ENCODE data around the gene FRMD4A.

The FRMD4A gene

DNA sequence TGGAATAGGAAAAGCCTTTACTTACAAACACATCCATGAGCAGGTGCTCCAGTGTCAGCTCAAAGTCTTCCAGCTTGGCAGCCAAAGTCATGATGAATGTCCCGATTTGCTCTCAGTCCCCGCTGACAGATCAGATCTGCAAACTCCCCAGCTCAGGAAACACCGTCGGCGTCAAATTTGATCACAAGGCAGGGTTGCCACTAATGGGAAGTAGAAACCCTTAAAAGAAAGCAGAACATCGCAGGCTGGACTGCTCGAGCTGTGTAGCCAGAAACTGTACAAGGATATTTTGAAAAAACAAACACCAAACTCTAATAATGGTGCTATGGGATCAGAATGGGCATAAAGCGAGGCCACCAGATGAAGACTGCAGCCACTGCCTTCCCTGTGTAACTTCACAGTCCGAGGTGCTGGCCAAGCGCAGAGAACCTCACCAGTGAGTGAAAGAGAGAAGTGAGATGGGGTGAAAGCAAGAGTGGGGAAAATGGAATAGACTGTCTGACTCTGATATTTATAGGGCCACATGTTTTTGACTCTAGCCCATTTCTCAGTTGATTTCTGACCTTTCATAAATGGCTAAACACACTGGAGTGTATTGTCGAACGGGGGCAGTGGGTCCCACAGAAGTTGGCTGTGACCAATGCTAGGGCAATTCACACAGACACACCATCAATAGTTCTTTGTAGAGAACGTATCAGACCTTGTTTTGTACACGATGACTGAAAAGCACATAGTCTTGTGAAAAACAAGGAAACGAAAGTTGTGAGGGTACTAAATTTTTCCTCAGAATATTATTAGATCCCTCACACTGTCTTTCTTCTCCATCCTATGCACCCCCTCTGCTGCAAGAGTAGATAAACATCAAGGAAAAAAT, 306.2 kb downstream of the FRMD4A start:
- TF ChIP-seq EZH2phosphoT487 (IDR thresholded peaks at IDR 0.05; ENCODE audit: low read length) (no peak), EZH2 (optimal IDR thresholded peaks at IDR 0.05; ENCODE audit: low read depth, low read length) (no peak)
- TF ChIP-seq, protein P1, sequence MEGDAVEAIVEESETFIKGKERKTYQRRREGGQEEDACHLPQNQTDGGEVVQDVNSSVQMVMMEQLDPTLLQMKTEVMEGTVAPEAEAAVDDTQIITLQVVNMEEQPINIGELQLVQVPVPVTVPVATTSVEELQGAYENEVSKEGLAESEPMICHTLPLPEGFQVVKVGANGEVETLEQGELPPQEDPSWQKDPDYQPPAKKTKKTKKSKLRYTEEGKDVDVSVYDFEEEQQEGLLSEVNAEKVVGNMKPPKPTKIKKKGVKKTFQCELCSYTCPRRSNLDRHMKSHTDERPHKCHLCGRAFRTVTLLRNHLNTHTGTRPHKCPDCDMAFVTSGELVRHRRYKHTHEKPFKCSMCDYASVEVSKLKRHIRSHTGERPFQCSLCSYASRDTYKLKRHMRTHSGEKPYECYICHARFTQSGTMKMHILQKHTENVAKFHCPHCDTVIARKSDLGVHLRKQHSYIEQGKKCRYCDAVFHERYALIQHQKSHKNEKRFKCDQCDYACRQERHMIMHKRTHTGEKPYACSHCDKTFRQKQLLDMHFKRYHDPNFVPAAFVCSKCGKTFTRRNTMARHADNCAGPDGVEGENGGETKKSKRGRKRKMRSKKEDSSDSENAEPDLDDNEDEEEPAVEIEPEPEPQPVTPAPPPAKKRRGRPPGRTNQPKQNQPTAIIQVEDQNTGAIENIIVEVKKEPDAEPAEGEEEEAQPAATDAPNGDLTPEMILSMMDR (IDR thresholded peaks at IDR 0.05; ENCODE audit: low read length): no peak

GRCh38 chr10:14023673-14024328, 306.9 kb downstream of the FRMD4A start:
- Histone ChIP-seq H4K20me1 (ENCODE audit: insufficient read depth, low read length) (no peaks in the 10 kb centered on the region), H3K4me1 (ENCODE audit: low read length) (no peaks in the 10 kb centered on the region), H3K9me3 (replicated peaks; ENCODE audit: insufficient read depth, low read length) (no peaks in the 10 kb centered on the region), H3K79me2 (ENCODE audit: low read length) (no peaks in the 10 kb centered on the region), H3K27ac (ENCODE audit: low read length) (no peak overlapping the region), H3K9ac (ENCODE audit: low read length) (no peak overlapping the region), H3K4me3 (ENCODE audit: low read length) (no peak overlapping the region), H3K4me2 (ENCODE audit: low read depth, low read length) (no peak overlapping the region), H3K27me3 (replicated peaks; ENCODE audit: insufficient read depth, low read length) (no peaks in the 10 kb centered on the region), H3K9me2 (replicated peaks; ENCODE audit: insufficient read depth, low read length) (no peaks in the 10 kb centered on the region), H2AFZ (ENCODE audit: low read length) (no peak overlapping the region), H3F3A (ENCODE audit: insufficient read depth, low read length) (no peaks in the 10 kb centered on the region), H3K36me3 (replicated peaks; ENCODE audit: insufficient read depth, low read length) (no peaks in the 10 kb centered on the region)
- DNase-seq: no peak
- TF ChIP-seq EZH2phosphoT487 (IDR thresholded peaks at IDR 0.05; ENCODE audit: low read length) (no peak), EZH2 (optimal IDR thresholded peaks at IDR 0.05; ENCODE audit: low read depth, low read length) (no peak)
- TF ChIP-seq, protein P1 (IDR thresholded peaks at IDR 0.05; ENCODE audit: low read length): no peak

More for the DNA sequence above, 306.2 kb downstream of the FRMD4A start:
- Histone ChIP-seq H3K9me2 (replicated peaks; ENCODE audit: insufficient read depth, low read length) (no peaks in the 10 kb centered on the region), H3K27me3 (replicated peaks; ENCODE audit: insufficient read depth, low read length) (no peaks in the 10 kb centered on the region), H3K4me3 (ENCODE audit: low read length) (no peak overlapping the region), H3K4me1 (ENCODE audit: low read length) (no peaks in the 10 kb centered on the region), H3K9ac (ENCODE audit: low read length) (no peak overlapping the region), H3K27ac (ENCODE audit: low read length) (no peak overlapping the region), H3F3A (ENCODE audit: insufficient read depth, low read length) (no peaks in the 10 kb centered on the region), H2AFZ (ENCODE audit: low read length) (no peak overlapping the region), H3K4me2 (ENCODE audit: low read depth, low read length) (no peak overlapping the region), H3K79me2 (ENCODE audit: low read length) (no peaks in the 10 kb centered on the region), H4K20me1 (ENCODE audit: insufficient read depth, low read length) (no peaks in the 10 kb centered on the region), H3K36me3 (replicated peaks; ENCODE audit: insufficient read depth, low read length) (no peaks in the 10 kb centered on the region), H3K9me3 (replicated peaks; ENCODE audit: insufficient read depth, low read length) (no peaks in the 10 kb centered on the region)
- no peak for DNase-seq

GRCh38 chr10:14022954-14023672, 307.6 kb downstream of the FRMD4A start:
- Histone ChIP-seq H3K79me2 (ENCODE audit: low read length) (no peaks in the 10 kb centered on the region), H3K4me1 (ENCODE audit: low read length) (no peaks in the 10 kb centered on the region), H3K9ac (ENCODE audit: low read length) (no peak overlapping the region), H3K4me3 (ENCODE audit: low read length) (no peak overlapping the region), H3K36me3 (replicated peaks; ENCODE audit: insufficient read depth, low read length) (no peaks in the 10 kb centered on the region), H3K9me2 (replicated peaks; ENCODE audit: insufficient read depth, low read length) (no peaks in the 10 kb centered on the region), H3K9me3 (replicated peaks; ENCODE audit: insufficient read depth, low read length) (no peaks in the 10 kb centered on the region), H2AFZ (ENCODE audit: low read length) (no peak overlapping the region), H3K4me2 (ENCODE audit: low read depth, low read length) (no peak overlapping the region), H3K27ac (ENCODE audit: low read length) (no peak overlapping the region), H3F3A (ENCODE audit: insufficient read depth, low read length) (no peaks in the 10 kb centered on the region), H3K27me3 (replicated peaks; ENCODE audit: insufficient read depth, low read length) (no peaks in the 10 kb centered on the region), H4K20me1 (ENCODE audit: insufficient read depth, low read length) (no peaks in the 10 kb centered on the region)
- TF ChIP-seq EZH2phosphoT487 (IDR thresholded peaks at IDR 0.05; ENCODE audit: low read length): no peak
- no peak for TF ChIP-seq EZH2 (optimal IDR thresholded peaks at IDR 0.05; ENCODE audit: low read depth, low read length)
- TF ChIP-seq, protein P1 (IDR thresholded peaks at IDR 0.05; ENCODE audit: low read length): no peak
- DNase-seq: no peak

All from MM.1S (cell line).